ENCODE results near the gene DGCR2.
"Not testable (repeated sequence)": the region's sequence is repeated elsewhere in the genome, so short reads cannot be mapped to it uniquely, and the experiment has no call there.

DGCR2 gene

GRCh38 chr22:19107730-19108074 is 14.5 kb downstream of the DGCR2 start:
- no peak for DNase-seq

GRCh38 chr22:19106886-19107729 is 15.1 kb downstream of the DGCR2 start:
- no peak for DNase-seq

GRCh38 chr22:19105867-19106802 is 16.1 kb downstream of the DGCR2 start:
- peak in 1 of 3 donors; percentile 26 for DNase-seq

- no peak for DNase-seq
Observed at GRCh38 chr22:19105456-19105855, 16.8 kb downstream of the DGCR2 start.

GRCh38 chr22:19103880-19104821 is 18.1 kb downstream of the DGCR2 start:
- DNase-seq, result no peak

- DNase-seq, result no peak
Observed at GRCh38 chr22:19098157-19098556, 24.1 kb downstream of the DGCR2 start.

GRCh38 chr22:19097518-19097917 is 24.7 kb downstream of the DGCR2 start:
- DNase-seq, result no peak

- no peak for DNase-seq
Observed at GRCh38 chr22:19096555-19096954, 25.7 kb downstream of the DGCR2 start.

- no peak for DNase-seq
Observed at GRCh38 chr22:19094393-19094997, 27.7 kb downstream of the DGCR2 start.

GRCh38 chr22:19092725-19093124 is 29.5 kb downstream of the DGCR2 start:
- no peak for DNase-seq

- DNase-seq, result no peak
Observed at GRCh38 chr22:19090586-19091127, 31.6 kb downstream of the DGCR2 start.

GRCh38 chr22:19090183-19090582 is 32.0 kb downstream of the DGCR2 start:
- DNase-seq, result no peak

GRCh38 chr22:19088866-19089595 is 33.2 kb downstream of the DGCR2 start:
- DNase-seq, result no peak

- DNase-seq, result peak; percentile 64 to 74 (median 69)
Observed at GRCh38 chr22:19086896-19087295, 35.3 kb downstream of the DGCR2 start.

GRCh38 chr22:19086417-19086816 is 35.8 kb downstream of the DGCR2 start:
- peak; percentile 51 to 60 (median 60) for DNase-seq

GRCh38 chr22:19085233-19085718 is 36.9 kb downstream of the DGCR2 start:
- DNase-seq, result peak; percentile 47 to 57 (median 51)

- DNase-seq, result not testable (repeated sequence)
Observed at GRCh38 chr22:19084586-19084985, 37.6 kb downstream of the DGCR2 start.

- DNase-seq, result not testable (repeated sequence)
Observed at GRCh38 chr22:19084126-19084525, 38.1 kb downstream of the DGCR2 start.

- no peak for DNase-seq
Observed at GRCh38 chr22:19082793-19083192, 39.4 kb downstream of the DGCR2 start.

- no peak for DNase-seq
Observed at GRCh38 chr22:19082101-19082500, 40.1 kb downstream of the DGCR2 start.

- DNase-seq, result no peak
Observed at GRCh38 chr22:19081351-19081750, 40.9 kb downstream of the DGCR2 start.

Measured in suppressor macrophage treated with lipopolysaccharide for 1 hour (primary cell).